ENCODE measurements around the gene MAGED4. TPM values are rescaled to one million over a fixed set of nuclear protein-coding genes. Genes with fewer than 3 reads are reported as not detected.

Gene MAGED4
- total and polyA plus RNA-seq, 8 donors, result 7.0 to 58.7 (median 29.1) TPM

DNA sequence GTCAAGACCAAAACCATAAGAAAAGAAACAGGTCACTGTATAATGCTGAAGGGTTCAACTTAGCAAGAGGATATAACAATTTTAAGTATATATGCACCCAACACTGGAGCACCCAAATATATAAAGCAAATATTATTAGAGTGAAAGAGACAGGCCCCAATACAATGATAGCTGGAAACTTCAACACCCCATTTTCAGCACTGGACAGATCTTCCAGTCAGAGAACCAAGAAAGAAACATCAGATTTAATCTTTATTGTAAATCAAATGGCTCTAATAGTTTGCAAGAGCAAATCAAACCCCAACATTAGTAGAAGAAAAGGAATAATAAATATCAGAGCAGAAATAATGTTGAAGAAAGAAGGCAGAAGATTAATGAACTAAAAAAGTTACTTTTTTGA, 36.2 kb downstream of the MAGED4 start:
- DNase-seq, result no peak

More for the DNA sequence above, 36.2 kb downstream of the MAGED4 start:
- H3K27ac ChIP-seq, result no peak overlapping the region
- ATAC-seq, result no peak
- intact Hi-C loops (cut with DNase I), result no loop called here
- no peaks in the 10 kb centered on the region for H3K4me1 ChIP-seq
- no peak overlapping the region for H3K4me3 ChIP-seq
- TF ChIP-seq, protein P1, sequence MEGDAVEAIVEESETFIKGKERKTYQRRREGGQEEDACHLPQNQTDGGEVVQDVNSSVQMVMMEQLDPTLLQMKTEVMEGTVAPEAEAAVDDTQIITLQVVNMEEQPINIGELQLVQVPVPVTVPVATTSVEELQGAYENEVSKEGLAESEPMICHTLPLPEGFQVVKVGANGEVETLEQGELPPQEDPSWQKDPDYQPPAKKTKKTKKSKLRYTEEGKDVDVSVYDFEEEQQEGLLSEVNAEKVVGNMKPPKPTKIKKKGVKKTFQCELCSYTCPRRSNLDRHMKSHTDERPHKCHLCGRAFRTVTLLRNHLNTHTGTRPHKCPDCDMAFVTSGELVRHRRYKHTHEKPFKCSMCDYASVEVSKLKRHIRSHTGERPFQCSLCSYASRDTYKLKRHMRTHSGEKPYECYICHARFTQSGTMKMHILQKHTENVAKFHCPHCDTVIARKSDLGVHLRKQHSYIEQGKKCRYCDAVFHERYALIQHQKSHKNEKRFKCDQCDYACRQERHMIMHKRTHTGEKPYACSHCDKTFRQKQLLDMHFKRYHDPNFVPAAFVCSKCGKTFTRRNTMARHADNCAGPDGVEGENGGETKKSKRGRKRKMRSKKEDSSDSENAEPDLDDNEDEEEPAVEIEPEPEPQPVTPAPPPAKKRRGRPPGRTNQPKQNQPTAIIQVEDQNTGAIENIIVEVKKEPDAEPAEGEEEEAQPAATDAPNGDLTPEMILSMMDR (IDR thresholded peaks at IDR 0.05), result no peak
- no peaks in the 10 kb centered on the region for H3K9me3 ChIP-seq
- no peaks in the 10 kb centered on the region for H3K36me3 ChIP-seq
- H3K27me3 ChIP-seq, result peaks cover 0 to 4% of the 10 kb centered on the region in 2 donors

Other genes with a start within 250 kb of the MAGED4 start
- 10 to 100 TPM in 1 of 2 donors, 1 to 10 TPM in 1; 6.2 to 21.1 TPM for gene MAGED4B, start 115.7 kb upstream of the MAGED4 start, total RNA-seq
- 10 to 100 TPM; 64.9 to 98.9 (median 87.7) TPM for gene MAGED4B, start 115.7 kb upstream of the MAGED4 start, polyA plus RNA-seq (ENCODE audit: insufficient read length in 6 of 6)
- 1 to 10 TPM in 1 of 2 donors, under 1 TPM in 1; 0.65 to 3.1 TPM for gene XAGE2, start 184.1 kb downstream of the MAGED4 start, total RNA-seq
- gene XAGE2, start 184.1 kb downstream of the MAGED4 start, polyA plus RNA-seq (ENCODE audit: insufficient read length in 6 of 6), result under 1 TPM in 3 of 6 donors, not detected in 3; 0.24 to 0.81 (median 0.36) TPM

All from left lung (tissue), 10 donors.